H1 (cell line): ENCODE data around the gene KSR2. TPM values are rescaled to one million over a fixed set of nuclear protein-coding genes. Genes with fewer than 3 reads are reported as not detected.

Experiments used
- CTCF ChIA-PET: fragments of 300-600 bp; sonication (Branson Sonifier 250); formaldehyde crosslinking; loops from one replicate; lab custom pipeline; 2021; ENCODE audit not compliant: partially characterized antibody; lab: Charles Lee
- POLR2A ChIA-PET: fragments of 300-600 bp; sonication (Branson Sonifier 250); formaldehyde crosslinking; loops from one replicate; lab custom pipeline; 2021; ENCODE audit warnings: inconsistent platforms; ENCODE audit not compliant: partially characterized antibody; lab: Charles Lee
- DNase-seq, 2 experiments: peaks; one replicate each; pipeline versions ENCODE4 v3.0.0 to v3.0.0-alpha.2; 2010 to 2022; ENCODE audit warnings: low spot score in 2 of 2, low read depth in 1 of 2, mixed read lengths in 1 of 2
- FAIRE-seq: peaks from 2 replicates; lab custom pipeline; 2011; peaks lifted over from hg19 to GRCh38; lab: Jason Lieb, UNC
- H2AFZ ChIP-seq: 2 replicates; pipeline ENCODE4 v1.8.1; 2012; ENCODE audit warnings: low read length, inconsistent platforms
- H2AK5ac ChIP-seq: 2 replicates; pipeline ENCODE4 v1.6.1; 2013; ENCODE audit warnings: low read depth, low read length
- H2BK120ac ChIP-seq: replicated peaks from 2 replicates; pipeline ENCODE3; 2013; ENCODE audit warnings: low read depth, low read length, inconsistent platforms
- H2BK12ac ChIP-seq: 2 replicates; pipeline ENCODE4 v1.6.1; 2013; ENCODE audit warnings: low read depth, low read length
- H2BK15ac ChIP-seq: 2 replicates; pipeline ENCODE4 v1.6.1; 2013; ENCODE audit warnings: low read length
- H2BK20ac ChIP-seq: 2 replicates; pipeline ENCODE4 v1.6.1; 2013; ENCODE audit warnings: low read length
- H2BK5ac ChIP-seq: 2 replicates; pipeline ENCODE4 v1.6.1; 2013; ENCODE audit warnings: low read depth, low read length
- H3K14ac ChIP-seq: 2 replicates; pipeline ENCODE4 v1.6.1; 2013; ENCODE audit warnings: inconsistent platforms; ENCODE audit not compliant: insufficient read length
- H3K18ac ChIP-seq: 2 replicates; pipeline ENCODE4 v1.6.1; 2013; ENCODE audit warnings: low read length; ENCODE audit errors: extremely low read depth
- H3K23ac ChIP-seq: 2 replicates; pipeline ENCODE4 v1.6.1; 2013; ENCODE audit warnings: inconsistent platforms; ENCODE audit not compliant: insufficient read length
- H3K23me2 ChIP-seq: 2 replicates; pipeline ENCODE4 v1.6.1; 2013; ENCODE audit warnings: low read depth, low read length
- H3K27ac ChIP-seq: 2 replicates; pipeline ENCODE4 v1.6.1; 2011; ENCODE audit warnings: low read depth, low read length, inconsistent platforms
- H3K27me3 ChIP-seq, 4 experiments: replicated peaks in 1 of 4; 1 replicate in 1 of 4; 2 replicates in 3 of 4; pipeline versions ENCODE4 v1.6.1 to v1.8.1; 2011 to 2013; ENCODE audit warnings: low read length in 3 of 4, mild to moderate bottlenecking in 3 of 4, inconsistent platforms in 2 of 4, mixed read lengths in 2 of 4, moderate library complexity in 1 of 4; ENCODE audit not compliant: control insufficient read depth in 3 of 4, insufficient read depth in 3 of 4; ENCODE audit errors: extremely low read depth in 1 of 4
- H3K36me3 ChIP-seq, 4 experiments: 2 replicates each; pipeline versions ENCODE4 v1.6.1 to v1.8.1; 2011 to 2013; ENCODE audit warnings: mild to moderate bottlenecking in 4 of 4, low read length in 3 of 4, moderate library complexity in 2 of 4, control low read depth in 1 of 4, inconsistent platforms in 1 of 4; ENCODE audit not compliant: insufficient read depth in 4 of 4, control insufficient read depth in 2 of 4
- H3K4ac ChIP-seq: replicated peaks from 2 replicates; pipeline ENCODE3; 2013; ENCODE audit warnings: low read length, low read depth, mixed read lengths, inconsistent platforms; ENCODE audit not compliant: insufficient read length
- H3K4me1 ChIP-seq, 4 experiments: replicated peaks in 1 of 4; 1 replicate in 1 of 4; 2 replicates in 3 of 4; pipeline versions ENCODE4 v1.6.1 to v1.8.1; 2011 to 2013; ENCODE audit warnings: low read length in 3 of 4, inconsistent platforms in 2 of 4, mixed read lengths in 1 of 4; ENCODE audit not compliant: insufficient read depth in 4 of 4, control insufficient read depth in 3 of 4
- H3K4me2 ChIP-seq, 2 experiments: 2 replicates each; pipeline versions ENCODE4 v1.6.1 to v1.8.1; 2011 to 2013; ENCODE audit warnings: low read depth in 2 of 2, low read length in 2 of 2, control low read depth in 1 of 2, inconsistent platforms in 1 of 2, mild to moderate bottlenecking in 1 of 2; ENCODE audit not compliant: insufficient read depth in 1 of 2
- H3K4me3 ChIP-seq, 4 experiments: fragments of 200-600, 300-600 bp in 1 of 4; sonication (generic), shearing (Covaris generic), sonication (Bioruptor Twin) in 1 of 4; 2 replicates each; pipeline versions ENCODE4 v1.5.1 to v1.8.1; 2011 to 2016; ENCODE audit warnings: low read length in 4 of 4, low read depth in 3 of 4, control low read depth in 2 of 4, inconsistent platforms in 2 of 4, mild to moderate bottlenecking in 2 of 4, mixed read lengths in 1 of 4, moderate library complexity in 1 of 4; ENCODE audit not compliant: insufficient read depth in 2 of 4; ENCODE audit errors: extremely low read depth in 1 of 4
- H3K56ac ChIP-seq: replicated peaks from 2 replicates; pipeline ENCODE3; 2013; ENCODE audit warnings: low read depth, mild to moderate bottlenecking, mixed read lengths, low read length, inconsistent platforms; ENCODE audit not compliant: insufficient read length
- H3K79me1 ChIP-seq: 2 replicates; pipeline ENCODE4 v1.6.1; 2013; ENCODE audit warnings: low read depth, low read length, control low read depth
- H3K79me2 ChIP-seq, 2 experiments: 2 replicates each; pipeline versions ENCODE4 v1.6.1 to v1.8.1; 2012 to 2013; ENCODE audit warnings: low read length in 2 of 2, mild to moderate bottlenecking in 2 of 2, inconsistent platforms in 1 of 2; ENCODE audit not compliant: insufficient read depth in 2 of 2, control insufficient read depth in 1 of 2
- H3K9ac ChIP-seq, 4 experiments: replicated peaks in 1 of 4; 1 replicate in 1 of 4; 2 replicates in 3 of 4; pipeline versions ENCODE4 v1.6.1 to v1.8.1; 2011 to 2013; ENCODE audit warnings: low read depth in 3 of 4, low read length in 3 of 4, control low read depth in 2 of 4, mild to moderate bottlenecking in 2 of 4, moderate library complexity in 2 of 4, inconsistent platforms in 1 of 4; ENCODE audit errors: extremely low read depth in 1 of 4
- H3K9me3 ChIP-seq, 2 experiments: 2 replicates each; pipeline versions ENCODE4 v1.6.1 to v1.8.1; 2012 to 2013; ENCODE audit warnings: mild to moderate bottlenecking in 2 of 2, moderate library complexity in 2 of 2, control low read depth in 1 of 2, inconsistent platforms in 1 of 2, low read depth in 1 of 2, low read length in 1 of 2, mixed read lengths in 1 of 2; ENCODE audit not compliant: insufficient read depth in 2 of 2
- H4K20me1 ChIP-seq, 2 experiments: replicated peaks in 1 of 2; 2 replicates each; pipeline versions ENCODE3 to v1.8.1; 2011 to 2013; ENCODE audit warnings: inconsistent platforms in 2 of 2, low read length in 2 of 2, mild to moderate bottlenecking in 1 of 2; ENCODE audit not compliant: insufficient read depth in 2 of 2, control insufficient read depth in 1 of 2
- H4K5ac ChIP-seq: 2 replicates; pipeline ENCODE4 v1.6.1; 2013; ENCODE audit warnings: low read length, low read depth, mixed read lengths, inconsistent platforms; ENCODE audit not compliant: insufficient read length
- H4K8ac ChIP-seq: 2 replicates; pipeline ENCODE4 v1.8.0; 2013; ENCODE audit warnings: mild to moderate bottlenecking, moderate library complexity, low read length, inconsistent platforms; ENCODE audit not compliant: insufficient read depth; ENCODE audit errors: extremely low read depth
- H4K91ac ChIP-seq: replicated peaks from 2 replicates; pipeline ENCODE3; 2013; ENCODE audit warnings: low read length, mixed read lengths, inconsistent platforms; ENCODE audit not compliant: insufficient read length
- EZH2 ChIP-seq: fragments of 200-600 bp; sonication (generic); IDR thresholded peaks from 2 replicates; pipeline ENCODE4 v1.7.1; 2012; ENCODE audit warnings: low read depth, mild to moderate bottlenecking, moderate library complexity, low read length, inconsistent platforms; ENCODE audit not compliant: severe bottlenecking
- RNF2 ChIP-seq: fragments of 200-900, 300-1000 bp; sonication (generic); IDR thresholded peaks from 2 replicates; pipeline ENCODE4 v1.7.1; 2016; ENCODE audit warnings: borderline replicate concordance, low read depth, mild to moderate bottlenecking, antibody characterized with exemption, low read length; ENCODE audit not compliant: poor library complexity, severe bottlenecking; ENCODE audit errors: missing control alignments
- RXRA ChIP-seq: IDR thresholded peaks from 2 replicates; pipeline ENCODE4 v1.6.1; 2011; ENCODE audit warnings: low read depth, mild to moderate bottlenecking, low read length, moderate library complexity; ENCODE audit not compliant: insufficient read depth
- polyA plus RNA-seq, 7 experiments: library from polyadenylated mRNA; depleted of rRNA in 3 of 7; stranded (reverse) in 5 of 7; unstranded in 2 of 7; fragments of >200 nt in 5 of 7; fragments of 200-250 nt in 2 of 7; gene quantifications; 1 replicate in 5 of 7; 2 replicates in 1 of 7; 4 replicates in 1 of 7; pipeline versions ENCODE4 v1.2.1 to v1.2.3, GENCODE V29; 2011 to 2013; ENCODE audit warnings: missing spikeins in 2 of 7, mixed read lengths in 2 of 7
- total RNA-seq: library from RNA; stranded (reverse); fragmentation: NEBNext Ultra II Directional; extraction: Animal tissue kit (Norgen Biotek cat#: 25700); gene quantifications from 2 replicates; pipeline ENCODE4 v1.2.1, GENCODE V29; 2021

KSR2 gene
- total and polyA plus RNA-seq, 2 of the 8 experiments (the other 6 are each of a cell fraction or from before 2014, with no cell fraction given) = 0.74 to 2.2 TPM

GRCh38 chr12:117679776-117680175 is 289.0 kb downstream of the KSR2 start:
- FAIRE-seq (no peak), DNase-seq (no peak)
- Histone ChIP-seq H2BK120ac (no peak overlapping the region), H3K4ac (no peak overlapping the region), H4K91ac (no peak overlapping the region), H2BK5ac (no peak overlapping the region), H3K9ac (no peak overlapping the region), H2AK5ac (no peak overlapping the region), H3K4me1 (no peaks in the 10 kb centered on the region), H3K4me2 (no peak overlapping the region), H3K27me3 (no peaks in the 10 kb centered on the region), H3K9me3 (no peaks in the 10 kb centered on the region), H2BK15ac (no peak overlapping the region), H3K23ac (no peak overlapping the region), H3K4me3 (no peak overlapping the region), H3K27ac (no peak overlapping the region), H4K8ac (no peak overlapping the region), H4K5ac (no peak overlapping the region), H3K14ac (no peak overlapping the region), H3K56ac (no peak overlapping the region), H2BK20ac (no peak overlapping the region), H3K36me3 (no peaks in the 10 kb centered on the region), H2BK12ac (no peak overlapping the region), H3K79me2 (no peaks in the 10 kb centered on the region; a peak in 1 of 4 replicates), H2AFZ (no peak overlapping the region), H3K23me2 (no peaks in the 10 kb centered on the region), H3K18ac (no peak overlapping the region), H4K20me1 (no peaks in the 10 kb centered on the region), H3K79me1 (no peaks in the 10 kb centered on the region)
- ChIA-PET POLR2A (no interaction called here), CTCF (interaction anchor here (2.3 to 2.6 kb wide), 2 partner anchors 170 to 177 kb away, joined by 7 to 8 read pairs; no protein-coding TSS in a partner anchor)
- TF ChIP-seq EZH2 (no peak), RXRA (no peak), RNF2 (no peak)
